H4 (cell line): ENCODE results near the gene ZC3H8. TPM values are rescaled to one million over a fixed set of nuclear protein-coding genes. Genes with fewer than 3 reads are reported as not detected.

Experiments
- DNase-seq: peaks from one replicate; pipeline ENCODE4 v3.0.0-alpha.2; 2015; ENCODE audit warnings: low spot score
- total RNA-seq: library from RNA; depleted of rRNA; stranded (reverse); fragments of >200 nt; shearing (Covaris generic); gene quantifications from 2 replicates; pipeline ENCODE4 v1.2.3, GENCODE V29; 2014

The ZC3H8 gene
- total RNA-seq, 1 experiment from 2014 or later, result 5.6 TPM

GRCh38 chr2:112195167-112195766, 59.6 kb downstream of the ZC3H8 start:
- no peak for DNase-seq

GRCh38 chr2:112194482-112194881, 60.4 kb downstream of the ZC3H8 start:
- no peak for DNase-seq

GRCh38 chr2:112194028-112194427, 60.8 kb downstream of the ZC3H8 start:
- no peak for DNase-seq

- no peak for DNase-seq
Observed at GRCh38 chr2:112189001-112189556, 65.8 kb downstream of the ZC3H8 start.

- DNase-seq, result no peak
Observed at GRCh38 chr2:112187805-112188596, 66.8 kb downstream of the ZC3H8 start.

- DNase-seq, result no peak
Observed at GRCh38 chr2:112187046-112187715, 67.7 kb downstream of the ZC3H8 start.

GRCh38 chr2:112185131-112185530, 69.7 kb downstream of the ZC3H8 start:
- DNase-seq, result no peak

GRCh38 chr2:112184121-112184520, 70.7 kb downstream of the ZC3H8 start:
- no peak for DNase-seq

- no peak for DNase-seq
Observed at GRCh38 chr2:112183327-112184025, 71.4 kb downstream of the ZC3H8 start.

- no peak for DNase-seq
Observed at GRCh38 chr2:112182581-112183034, 72.2 kb downstream of the ZC3H8 start.

- DNase-seq, result no peak
Observed at GRCh38 chr2:112181571-112182290, 73.1 kb downstream of the ZC3H8 start.

- DNase-seq, result no peak
Observed at GRCh38 chr2:112175958-112176573, 78.8 kb downstream of the ZC3H8 start.

GRCh38 chr2:112175333-112175732, 79.5 kb downstream of the ZC3H8 start:
- no peak for DNase-seq

GRCh38 chr2:112174383-112174782, 80.5 kb downstream of the ZC3H8 start:
- no peak for DNase-seq

GRCh38 chr2:112173646-112174319, 81.1 kb downstream of the ZC3H8 start:
- no peak for DNase-seq

GRCh38 chr2:112170495-112170894, 84.3 kb downstream of the ZC3H8 start:
- no peak for DNase-seq

GRCh38 chr2:112168422-112169124, 86.3 kb downstream of the ZC3H8 start:
- DNase-seq, result no peak

GRCh38 chr2:112166806-112167499, 87.9 kb downstream of the ZC3H8 start:
- DNase-seq, result no peak

- no peak for DNase-seq
Observed at GRCh38 chr2:112165296-112165695, 89.5 kb downstream of the ZC3H8 start.
